Large intestine (tissue), 3 donors: Measurements from ENCODE around the gene C17orf58. TPM values are rescaled to one million over a fixed set of nuclear protein-coding genes. Genes with fewer than 3 reads are reported as not detected.
"Not testable (repeated sequence)": the region's sequence is repeated elsewhere in the genome, so short reads cannot be mapped to it uniquely, and the experiment has no call there.

Experiments used
- DNase-seq, 2 donors: peaks; one replicate each; pipeline versions ENCODE4 v3.0.0 to v3.0.0-alpha.2; 2013
- H3K27ac ChIP-seq: one replicate; pipeline ENCODE4 v1.5.1; 2013; ENCODE audit warnings: low read length
- H3K27me3 ChIP-seq: 2 replicates; pipeline ENCODE4 v1.6.1; 2013; ENCODE audit warnings: low read length; ENCODE audit not compliant: control insufficient read depth, insufficient read depth
- H3K36me3 ChIP-seq: 2 replicates; pipeline ENCODE4 v1.6.1; 2013; ENCODE audit warnings: low read length; ENCODE audit not compliant: control insufficient read depth, insufficient read depth
- H3K4me1 ChIP-seq: one replicate; pipeline ENCODE4 v1.6.1; 2013; ENCODE audit warnings: low read length; ENCODE audit not compliant: control insufficient read depth, insufficient read depth
- H3K4me3 ChIP-seq: one replicate; pipeline ENCODE4 v1.5.1; 2013; ENCODE audit warnings: low read length
- H3K9me3 ChIP-seq: one replicate; pipeline ENCODE4 v1.6.1; 2013; ENCODE audit warnings: mild to moderate bottlenecking, low read depth, low read length, moderate library complexity; ENCODE audit not compliant: control insufficient read depth
- WGBS: methylation state at CpG from one replicate; pipeline ENCODE4 v1.1.5; 2013; ENCODE audit warnings: low lambda C conversion rate; ENCODE audit not compliant: insufficient coverage; 5-methylcytosine and 5-hydroxymethylcytosine counted together
- polyA plus RNA-seq: library from polyadenylated mRNA; unstranded; fragments of 120-200 nt; gene quantifications from one replicate; pipeline ENCODE4 v1.2.1, GENCODE V29; 2013

The C17orf58 gene
- polyA plus RNA-seq, 1 donor = 12.4 TPM

DNA sequence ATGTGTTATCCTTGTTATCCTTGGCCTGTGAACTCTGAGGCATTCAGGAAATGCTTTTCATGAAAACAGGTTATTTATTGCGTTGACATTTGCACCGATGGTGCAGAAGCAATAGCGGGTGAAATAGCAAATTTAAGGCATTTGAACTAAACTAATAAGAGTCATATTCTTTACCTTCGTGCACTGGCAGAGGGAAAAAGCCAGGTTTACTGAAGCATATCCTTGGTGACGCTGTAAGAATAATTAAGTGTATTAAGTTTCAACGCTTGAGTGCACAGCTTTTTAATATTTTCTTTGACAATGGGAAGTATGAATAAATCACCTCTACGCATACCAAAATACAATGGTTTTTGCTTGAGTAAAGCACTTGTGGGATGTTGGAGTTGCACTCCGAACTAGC is 25.7 kb upstream of the C17orf58 start:
- no peaks in the 10 kb centered on the region for H3K4me1 ChIP-seq
- no peak overlapping the region for H3K27ac ChIP-seq
- no peaks in the 10 kb centered on the region for H3K9me3 ChIP-seq
- DNase-seq = no peak
- H3K4me3 ChIP-seq = no peak overlapping the region
- H3K36me3 ChIP-seq = no peaks in the 10 kb centered on the region
- 90% methylated on average over 2 of the region's 8 CpGs for WGBS
- no peaks in the 10 kb centered on the region for H3K27me3 ChIP-seq

DNA sequence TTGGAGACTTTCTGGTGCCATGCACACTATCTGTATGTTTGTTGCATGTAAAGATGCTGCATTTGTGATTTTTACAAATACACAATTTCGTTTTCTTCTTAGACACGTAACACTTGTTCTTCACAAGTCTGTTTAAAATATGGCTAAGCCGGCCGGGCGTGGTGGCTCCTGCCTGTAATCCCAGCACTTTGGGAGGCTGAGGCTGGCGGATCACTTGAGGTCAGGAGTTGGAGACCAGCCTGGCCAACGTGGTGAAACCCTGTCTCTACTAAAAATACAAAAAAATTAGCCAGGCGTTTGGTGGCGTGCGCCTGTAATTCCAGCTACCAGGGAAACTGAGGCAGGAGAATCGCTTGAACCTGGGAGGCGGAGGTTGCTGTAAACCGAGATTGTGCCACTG is 24.5 kb upstream of the C17orf58 start:
- Histone ChIP-seq H3K4me3 (peak overlapping the region; percentile 85), H3K27ac (peak overlapping the region; percentile 87)
- H3K27me3 ChIP-seq, H3K9me3 ChIP-seq, H3K4me1 ChIP-seq, H3K36me3 ChIP-seq, DNase-seq: not testable (repeated sequence)
- 82% methylated on average over 4 of the region's 13 CpGs for WGBS

DNA sequence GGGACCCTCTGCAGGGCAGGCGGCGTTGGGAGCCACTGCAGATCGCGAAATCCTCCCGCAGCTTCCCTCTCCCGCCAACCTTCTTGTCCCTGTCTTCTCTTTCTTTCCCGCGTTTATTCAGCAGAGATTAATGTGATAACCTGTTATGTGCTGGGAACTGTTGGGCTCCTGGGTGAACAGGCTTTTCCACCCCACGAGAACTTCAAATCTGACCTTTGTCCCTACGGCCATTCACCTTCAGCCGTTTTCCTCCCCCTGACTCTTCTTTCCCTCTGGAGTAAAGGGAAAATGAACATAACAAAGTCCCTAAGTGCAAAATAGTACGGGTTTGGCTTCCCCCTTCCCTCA is 24.1 kb upstream of the C17orf58 start:
- no peaks in the 10 kb centered on the region for H3K9me3 ChIP-seq
- peak overlapping the region; percentile 85 for H3K4me3 ChIP-seq
- no CpG with 5 or more reads among the region's 12 CpGs for WGBS
- H3K4me1 ChIP-seq = no peaks in the 10 kb centered on the region
- no peaks in the 10 kb centered on the region for H3K36me3 ChIP-seq
- no peaks in the 10 kb centered on the region for H3K27me3 ChIP-seq
- H3K27ac ChIP-seq = peak overlapping the region; percentile 87
- peak in 1 of 2 donors; percentile 69 for DNase-seq

DNA sequence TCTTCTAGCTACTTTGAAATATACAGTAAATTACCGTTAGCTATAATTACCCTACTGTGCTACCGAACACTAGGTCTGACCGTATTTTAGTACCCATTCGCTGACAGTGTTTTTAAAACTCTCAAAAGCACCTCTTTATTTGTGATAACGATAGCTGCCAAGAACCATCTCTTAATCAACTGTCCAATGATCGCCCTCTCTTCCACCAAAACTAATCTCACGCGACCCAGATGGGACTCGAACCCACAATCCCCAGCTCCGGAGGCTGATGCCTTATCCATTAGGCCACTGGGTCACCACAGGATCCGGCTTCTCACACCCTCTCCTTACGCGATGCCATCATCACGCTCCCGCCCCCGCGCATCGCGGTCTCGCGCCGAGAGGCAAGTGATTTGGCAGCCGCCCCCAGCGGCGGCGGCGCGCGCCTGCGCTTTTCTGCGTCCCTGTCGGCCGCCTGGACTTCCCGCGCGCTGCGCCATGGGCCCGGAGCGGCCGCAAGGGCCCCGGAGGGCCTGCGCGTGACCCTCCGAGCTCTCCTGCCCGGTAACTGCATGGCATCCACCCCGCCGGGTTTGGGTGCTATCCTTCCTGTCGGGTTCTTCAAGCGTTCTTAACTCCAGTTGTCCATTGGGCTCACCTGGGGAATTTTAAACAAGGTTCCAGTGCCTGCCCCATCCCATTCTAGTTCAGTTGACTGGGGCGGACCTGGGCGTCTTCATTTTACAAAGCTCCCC is 23.6 kb upstream of the C17orf58 start:
- Histone ChIP-seq H3K27ac (peak overlapping the region; percentile 87), H3K4me3 (peak overlapping the region; percentile 85), H3K36me3 (no peaks in the 10 kb centered on the region), H3K9me3 (no peaks in the 10 kb centered on the region), H3K4me1 (no peaks in the 10 kb centered on the region), H3K27me3 (no peaks in the 10 kb centered on the region)
- DNase-seq = peak; percentile 95 to 96
- WGBS = 8% methylated on average over 8 of the region's 51 CpGs

DNA sequence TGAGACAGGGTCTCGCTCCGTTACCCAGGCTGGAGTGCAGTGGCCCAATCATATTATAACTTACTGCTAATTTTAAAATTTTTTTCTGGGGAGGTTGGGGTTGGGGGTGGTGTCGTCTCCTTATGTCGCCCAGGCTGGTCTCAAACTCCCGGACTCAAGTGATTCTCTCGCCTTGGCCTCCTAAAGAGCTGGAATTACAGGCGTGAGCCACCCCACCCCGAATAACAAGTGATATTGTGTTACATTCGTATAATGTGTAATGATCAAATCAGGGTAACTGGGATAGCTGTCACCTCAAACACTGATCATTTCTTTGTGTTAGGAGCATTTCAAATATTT is 23.0 kb upstream of the C17orf58 start:
- Histone ChIP-seq H3K36me3 (no peaks in the 10 kb centered on the region), H3K4me3 (no peak overlapping the region), H3K4me1 (no peaks in the 10 kb centered on the region), H3K27ac (no peak overlapping the region), H3K9me3 (no peaks in the 10 kb centered on the region), H3K27me3 (no peaks in the 10 kb centered on the region)
- no peak for DNase-seq
- 30% methylated on average over 2 of the region's 9 CpGs for WGBS

DNA sequence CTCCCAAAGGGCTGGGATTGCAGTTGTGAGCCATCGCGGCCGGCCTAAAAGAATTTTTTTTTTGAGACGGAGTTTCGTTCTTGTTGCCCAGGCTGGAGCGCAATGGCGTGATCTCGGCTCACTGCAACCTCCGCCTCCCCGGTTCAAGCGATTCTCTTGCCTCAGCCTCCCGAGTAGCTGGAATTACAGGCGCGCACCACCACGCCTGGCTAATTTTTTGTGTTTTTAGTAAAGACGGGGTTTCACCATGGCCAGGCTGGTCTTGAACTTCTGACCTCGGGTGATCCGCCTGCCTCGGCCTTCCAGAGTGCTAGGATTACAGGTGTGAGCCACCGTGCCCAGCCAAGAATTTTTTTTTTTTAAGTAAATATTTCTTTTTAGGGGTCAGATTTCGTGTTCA is 22.2 kb upstream of the C17orf58 start:
- not testable (repeated sequence) for H3K27ac ChIP-seq, H3K36me3 ChIP-seq, H3K4me1 ChIP-seq, DNase-seq, H3K9me3 ChIP-seq, H3K4me3 ChIP-seq, H3K27me3 ChIP-seq
- WGBS = no CpG with 5 or more reads among the region's 21 CpGs

DNA sequence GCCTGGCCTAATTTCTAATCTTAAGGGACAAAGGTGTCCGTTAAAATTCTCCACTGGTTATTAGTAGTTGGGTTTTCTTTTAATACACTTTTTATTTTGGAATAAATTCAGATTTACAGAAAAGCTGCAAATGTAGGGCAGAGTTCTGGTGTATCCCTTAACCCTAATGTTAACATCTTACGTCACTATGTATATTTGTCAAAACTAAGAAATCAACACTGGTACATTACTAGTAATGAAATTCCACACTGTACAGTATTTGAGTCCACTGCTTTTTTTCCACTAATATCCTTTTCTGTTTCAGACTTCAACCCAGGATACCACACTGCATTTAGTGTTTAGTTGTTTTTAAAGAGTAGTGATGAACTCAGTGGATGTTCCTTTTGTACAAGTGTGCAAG is 20.6 kb upstream of the C17orf58 start:
- Histone ChIP-seq H3K27me3 (no peaks in the 10 kb centered on the region), H3K4me1 (no peaks in the 10 kb centered on the region), H3K36me3 (no peaks in the 10 kb centered on the region), H3K27ac (no peak overlapping the region), H3K4me3 (no peak overlapping the region), H3K9me3 (no peaks in the 10 kb centered on the region)
- no peak for DNase-seq
- no CpG with 5 or more reads among the region's 2 CpGs for WGBS

DNA sequence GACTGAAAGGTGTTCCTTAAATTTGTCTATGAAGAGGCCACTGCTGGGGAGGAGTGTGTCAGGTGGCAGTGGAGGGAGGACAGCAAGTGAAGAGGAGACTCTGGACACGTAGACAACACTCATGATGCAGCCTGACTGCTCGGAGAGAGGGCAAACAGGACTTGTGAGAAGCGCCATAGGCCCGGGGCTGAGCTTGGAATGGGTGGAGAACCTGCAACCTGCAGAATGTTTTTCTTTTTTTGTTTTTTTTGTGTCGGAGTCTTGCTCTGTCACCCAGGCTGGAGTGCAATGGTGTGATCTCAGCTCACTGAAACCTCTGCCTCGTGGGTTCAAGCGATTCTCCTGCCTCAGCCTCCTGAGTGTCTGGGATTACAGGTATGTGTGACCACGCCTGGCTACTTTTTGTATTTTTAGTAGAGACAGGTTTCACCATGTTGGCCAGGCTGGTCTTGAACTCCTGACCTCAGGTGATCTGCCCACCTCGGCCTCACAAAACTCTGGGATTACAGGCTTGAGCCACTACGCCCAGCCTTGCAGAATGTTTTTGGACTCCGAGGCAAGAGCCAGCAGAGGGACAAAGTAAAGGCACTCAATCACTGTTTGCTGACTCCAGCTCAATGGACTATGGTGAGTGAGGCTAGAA is 18.9 kb upstream of the C17orf58 start:
- H3K9me3 ChIP-seq = no peaks in the 10 kb centered on the region
- no peaks in the 10 kb centered on the region for H3K27me3 ChIP-seq
- H3K27ac ChIP-seq = no peak overlapping the region
- WGBS = 62% methylated on average over 2 of the region's 11 CpGs
- H3K36me3 ChIP-seq = no peaks in the 10 kb centered on the region
- H3K4me1 ChIP-seq = no peaks in the 10 kb centered on the region
- DNase-seq = no peak
- no peak overlapping the region for H3K4me3 ChIP-seq

DNA sequence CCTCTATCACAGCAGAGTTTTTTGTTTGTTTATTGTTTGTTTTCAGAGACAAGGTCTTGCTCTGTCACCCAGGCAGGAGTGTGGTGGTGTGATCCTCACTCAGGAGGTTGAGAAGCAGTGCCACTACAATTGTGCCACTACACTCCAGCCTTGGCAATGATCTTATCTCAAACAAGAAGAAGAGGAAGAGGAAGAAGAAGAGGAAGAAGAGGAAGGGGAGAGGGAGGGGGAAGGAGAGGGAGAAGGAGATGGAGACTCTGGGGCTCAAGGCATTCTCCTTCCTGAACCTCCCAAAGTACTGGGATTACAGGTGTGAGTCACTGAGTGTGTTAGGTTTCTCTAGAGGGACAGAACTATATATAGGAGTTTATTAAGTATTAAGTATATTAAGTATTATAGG is 17.1 kb upstream of the C17orf58 start:
- H3K27me3 ChIP-seq = no peaks in the 10 kb centered on the region
- no peaks in the 10 kb centered on the region for H3K9me3 ChIP-seq
- no peaks in the 10 kb centered on the region for H3K36me3 ChIP-seq
- no peak overlapping the region for H3K4me3 ChIP-seq
- no peak overlapping the region for H3K27ac ChIP-seq
- no peaks in the 10 kb centered on the region for H3K4me1 ChIP-seq
- DNase-seq = no peak

DNA sequence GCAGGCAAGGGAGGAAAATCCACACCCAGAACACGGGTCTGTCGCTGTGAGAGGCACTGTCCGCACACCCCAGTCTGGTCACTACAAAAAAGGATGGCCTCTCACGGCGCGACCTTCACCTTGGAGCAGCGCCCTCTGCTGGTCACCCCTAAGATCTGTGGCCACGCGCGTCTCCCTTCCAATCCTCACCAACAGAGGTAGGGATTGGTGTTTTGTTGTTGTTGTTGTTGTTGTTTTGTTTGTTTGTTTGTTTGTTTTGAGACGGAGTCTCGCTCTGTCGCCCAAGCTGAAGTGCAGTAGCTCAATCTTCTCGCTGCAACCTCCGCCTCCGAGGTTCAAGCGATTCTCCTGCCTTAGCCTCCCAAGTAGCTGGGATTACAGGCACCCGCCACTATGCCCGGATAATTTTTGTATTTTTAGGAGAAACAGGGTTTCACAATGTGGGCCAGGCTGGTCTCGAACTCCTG is 15.0 kb upstream of the C17orf58 start:
- DNase-seq = peak in 1 of 2 donors; percentile 15
- WGBS = 100% methylated on average over 1 of the region's 20 CpGs

DNA sequence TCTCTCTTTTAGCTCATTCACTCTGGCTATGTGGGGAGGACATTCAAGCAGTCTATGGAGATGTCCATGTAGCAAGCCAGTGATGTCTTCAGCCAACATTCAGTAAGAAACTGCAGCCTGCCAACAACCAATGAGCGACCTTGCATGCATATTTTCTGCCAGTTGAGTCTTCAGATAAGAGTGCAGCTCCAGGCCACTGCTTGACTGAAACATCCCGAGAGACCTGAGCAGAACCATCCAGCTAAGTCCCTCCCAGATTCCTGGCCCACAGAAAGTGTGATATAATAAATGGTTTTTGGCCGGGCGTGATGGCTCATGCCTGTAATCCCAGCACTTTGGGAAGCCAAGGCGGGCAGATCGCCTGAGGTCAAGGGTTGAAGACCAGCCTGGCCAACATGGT is 10.5 kb upstream of the C17orf58 start:
- Histone ChIP-seq H3K27me3 (no peaks in the 10 kb centered on the region), H3K4me1 (no peaks in the 10 kb centered on the region), H3K27ac (no peak overlapping the region), H3K9me3 (no peaks in the 10 kb centered on the region), H3K4me3 (no peak overlapping the region), H3K36me3 (no peaks in the 10 kb centered on the region)
- no CpG with 5 or more reads among the region's 6 CpGs for WGBS
- DNase-seq = peak in 1 of 2 donors; percentile 11

More for the DNA sequence above, 15.0 kb upstream of the C17orf58 start:
- no peaks in the 10 kb centered on the region for H3K9me3 ChIP-seq
- no peaks in the 10 kb centered on the region for H3K27me3 ChIP-seq
- H3K4me3 ChIP-seq = no peak overlapping the region
- H3K27ac ChIP-seq = no peak overlapping the region
- no peaks in the 10 kb centered on the region for H3K36me3 ChIP-seq
- H3K4me1 ChIP-seq = no peaks in the 10 kb centered on the region
